ENCODE measurements around the gene SIPA1L2.

SIPA1L2 gene

DNA sequence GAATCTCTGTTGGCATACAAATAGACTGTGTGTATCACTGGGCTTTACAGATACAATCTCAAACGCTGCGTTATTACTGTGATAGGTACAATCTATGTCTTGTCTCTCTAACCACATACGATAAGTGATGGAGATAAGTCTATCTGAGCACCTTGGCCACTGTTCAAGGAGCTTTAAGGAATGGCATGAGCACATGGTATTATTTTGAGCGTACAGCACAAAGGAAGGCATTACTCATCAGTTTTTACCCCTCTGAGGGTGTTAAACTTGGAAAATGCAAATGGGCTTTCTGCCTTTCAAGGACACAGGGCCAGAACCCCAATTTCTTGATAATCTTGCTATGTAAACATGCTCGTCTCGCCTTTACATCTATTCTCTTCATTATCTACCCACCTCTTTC, 11.6 kb upstream of the SIPA1L2 start:
- DNase-seq = no peak

DNA sequence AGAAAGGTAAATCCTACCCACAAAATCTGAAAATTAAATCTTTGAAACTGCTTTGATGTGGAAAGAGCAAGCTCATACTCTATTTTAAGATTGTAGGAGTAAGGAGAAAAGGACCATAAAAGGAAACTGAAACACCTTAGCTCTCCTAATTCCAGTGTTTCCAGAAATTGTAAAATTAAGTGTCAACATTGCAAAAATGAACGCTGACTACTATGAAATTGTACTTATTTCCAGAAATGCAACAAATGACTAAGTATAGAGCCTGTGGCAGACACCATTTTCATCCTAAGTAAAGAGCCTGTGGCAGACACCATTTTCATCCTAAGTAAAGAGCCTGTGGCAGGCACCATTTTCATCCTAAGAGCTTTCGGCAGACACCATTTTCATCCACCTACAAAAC, 6.9 kb upstream of the SIPA1L2 start:
- no peak for DNase-seq

DNA sequence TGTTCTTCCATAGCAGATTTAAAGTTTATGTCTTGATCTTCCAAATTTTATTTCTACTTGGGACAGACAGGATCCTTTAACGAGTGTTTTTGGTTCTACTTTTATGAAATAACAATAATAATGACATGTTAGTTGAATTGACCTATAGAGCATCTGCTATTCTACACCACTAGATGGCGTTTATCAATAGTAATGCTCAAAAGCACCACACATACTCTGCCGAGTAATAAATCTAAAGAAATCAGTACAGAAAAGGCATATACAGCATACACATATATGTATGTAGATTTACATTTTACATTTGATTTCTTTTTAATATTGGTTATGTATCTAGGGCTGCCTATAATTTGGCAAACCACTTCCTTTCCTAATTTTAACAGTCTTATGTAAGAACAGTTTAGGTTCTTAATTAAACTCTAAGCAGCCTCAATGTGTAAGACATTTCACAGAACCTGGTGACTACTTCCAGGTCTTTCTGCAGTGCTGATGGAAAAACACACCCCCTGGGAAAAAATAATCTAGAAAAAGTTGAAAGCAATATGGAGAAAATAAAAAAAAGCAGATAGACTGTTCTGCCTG, 5.9 kb upstream of the SIPA1L2 start:
- no peak for DNase-seq

DNA sequence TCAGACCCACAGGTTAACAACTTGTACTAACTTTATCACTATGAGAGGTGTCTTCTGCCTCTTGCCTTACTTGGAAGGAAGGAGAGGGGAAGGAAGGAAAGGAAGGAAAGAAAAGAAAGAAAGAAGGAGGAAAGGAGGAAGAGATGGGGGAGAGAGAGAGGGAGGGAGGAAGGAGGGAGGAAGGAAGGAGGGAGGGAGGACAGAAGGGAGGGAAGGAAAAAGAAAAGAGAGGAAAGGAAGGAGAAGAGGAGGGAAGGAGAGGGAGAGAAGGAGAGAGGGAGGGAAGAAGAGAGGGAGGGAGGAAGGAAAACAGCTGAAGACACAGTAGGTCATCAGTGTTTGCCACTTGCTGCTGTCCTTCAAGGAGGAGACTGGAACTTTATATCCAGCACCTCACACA, 5.3 kb upstream of the SIPA1L2 start:
- no peak for DNase-seq

DNA sequence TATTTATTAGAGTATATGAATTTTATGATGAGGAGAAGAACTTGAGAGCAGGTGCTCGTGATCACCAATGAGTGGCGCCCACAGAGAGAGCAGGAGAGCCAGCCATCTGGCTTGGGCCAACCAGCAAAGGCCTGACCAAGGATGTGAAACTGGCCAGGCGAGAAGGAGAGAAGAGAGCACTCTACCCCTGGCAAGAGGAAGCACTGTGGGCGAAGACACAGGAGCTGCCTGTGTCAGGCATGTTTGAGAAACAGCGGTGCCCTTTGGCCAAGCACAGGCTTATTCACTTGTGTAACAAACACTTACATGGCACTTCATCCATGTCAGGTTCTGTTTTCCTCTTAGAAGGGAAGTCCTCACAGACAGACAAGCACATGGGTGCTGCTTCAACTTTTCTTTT, 4.2 kb upstream of the SIPA1L2 start:
- DNase-seq = peak; percentile 35

DNA sequence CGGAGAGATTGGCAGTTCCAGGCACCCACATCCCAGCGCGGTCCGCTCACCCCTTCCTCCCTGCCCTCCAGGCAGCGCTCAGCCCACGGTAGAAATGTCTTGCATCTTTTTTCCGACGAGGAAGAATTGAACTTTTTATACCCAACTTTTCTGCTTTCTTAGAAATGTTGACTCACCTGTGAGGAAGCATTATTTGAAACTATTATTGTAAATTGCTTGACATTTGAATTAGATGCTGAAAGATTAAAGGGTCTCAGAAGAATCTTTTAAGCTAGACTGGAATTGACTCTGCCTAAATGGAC, 912 bp upstream of the SIPA1L2 start:
- no peak for DNase-seq

DNA sequence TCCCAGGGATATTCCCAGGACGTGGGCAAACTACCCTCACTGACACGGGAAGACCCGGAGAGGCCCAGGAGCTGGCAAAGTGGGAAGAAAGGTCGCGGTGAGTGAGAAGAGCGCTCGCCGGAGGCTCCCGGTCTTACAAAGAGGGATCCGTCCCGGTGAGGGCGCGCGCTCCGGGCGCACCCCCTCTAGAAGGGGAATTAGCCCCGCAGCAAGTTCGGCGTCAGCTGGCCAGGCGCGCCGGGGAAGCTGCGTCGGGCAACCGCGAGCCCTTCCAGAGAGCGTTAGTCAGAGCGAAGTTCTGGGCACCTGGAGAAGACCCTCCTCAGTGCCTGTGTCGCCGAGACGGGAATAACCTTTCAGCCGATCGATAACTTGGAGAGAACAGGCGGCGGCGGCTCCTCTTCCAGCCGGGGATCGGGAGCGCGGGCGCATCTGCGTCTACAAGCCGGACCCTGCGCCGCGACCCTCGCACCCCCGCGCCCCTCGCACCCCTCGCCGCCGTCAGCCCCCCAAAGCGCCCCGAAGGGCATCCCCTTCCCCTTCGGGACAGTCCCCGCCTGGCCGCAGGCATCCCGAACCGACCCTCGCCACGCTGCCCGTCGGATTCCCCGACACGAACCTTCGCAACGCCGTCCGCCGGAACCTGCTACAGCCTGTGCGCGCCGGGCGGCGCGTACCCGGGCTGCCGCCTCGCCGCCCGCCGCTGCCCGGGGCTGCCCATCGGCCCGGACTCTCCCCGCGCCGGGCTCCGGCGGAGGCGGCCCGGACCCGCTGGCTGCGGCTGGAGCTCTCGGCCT, 485 bp downstream of the SIPA1L2 start:
- DNase-seq = no peak

DNA sequence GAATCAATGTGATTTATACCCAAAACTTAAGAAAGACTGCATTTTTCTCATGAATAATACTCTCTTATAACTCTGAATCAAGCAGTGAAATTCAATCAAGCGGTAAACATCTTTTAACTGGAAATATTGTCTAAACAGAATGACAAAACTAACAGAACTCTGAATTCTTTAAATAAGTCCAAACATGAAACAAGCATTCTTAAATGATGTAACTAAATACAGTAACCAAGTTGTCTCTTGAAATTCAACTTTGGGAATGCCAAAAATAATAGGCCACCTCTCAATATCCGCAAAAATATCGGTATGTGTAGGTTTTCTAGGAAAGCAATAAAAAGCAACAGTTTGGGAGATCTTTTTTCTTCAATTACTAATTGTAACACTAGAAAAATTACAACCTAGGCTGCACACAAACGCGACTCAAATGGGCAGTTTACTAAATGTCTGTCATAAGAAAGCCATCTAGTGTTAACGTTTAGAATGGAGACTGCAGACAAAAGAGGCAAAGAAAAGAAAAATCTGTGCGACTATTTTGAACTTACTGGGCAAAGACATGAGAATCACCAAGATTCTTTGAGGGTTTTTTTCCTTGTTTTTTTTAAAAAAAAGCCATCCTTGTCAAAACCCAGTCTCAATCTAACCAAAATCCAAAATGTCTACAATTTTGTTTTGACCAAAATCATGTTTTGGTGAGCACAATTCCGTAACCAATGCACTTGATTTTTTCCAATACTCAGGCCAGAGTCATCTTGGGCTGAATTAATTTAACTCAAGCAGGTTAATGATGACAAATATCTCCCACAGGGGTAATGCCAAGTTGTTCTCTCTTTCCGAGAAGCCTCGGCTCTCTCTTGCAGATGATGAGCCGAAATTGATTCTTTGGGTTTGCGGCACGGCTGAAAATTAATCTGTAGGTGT, 1.3 kb downstream of the SIPA1L2 start:
- no peak for DNase-seq

DNA sequence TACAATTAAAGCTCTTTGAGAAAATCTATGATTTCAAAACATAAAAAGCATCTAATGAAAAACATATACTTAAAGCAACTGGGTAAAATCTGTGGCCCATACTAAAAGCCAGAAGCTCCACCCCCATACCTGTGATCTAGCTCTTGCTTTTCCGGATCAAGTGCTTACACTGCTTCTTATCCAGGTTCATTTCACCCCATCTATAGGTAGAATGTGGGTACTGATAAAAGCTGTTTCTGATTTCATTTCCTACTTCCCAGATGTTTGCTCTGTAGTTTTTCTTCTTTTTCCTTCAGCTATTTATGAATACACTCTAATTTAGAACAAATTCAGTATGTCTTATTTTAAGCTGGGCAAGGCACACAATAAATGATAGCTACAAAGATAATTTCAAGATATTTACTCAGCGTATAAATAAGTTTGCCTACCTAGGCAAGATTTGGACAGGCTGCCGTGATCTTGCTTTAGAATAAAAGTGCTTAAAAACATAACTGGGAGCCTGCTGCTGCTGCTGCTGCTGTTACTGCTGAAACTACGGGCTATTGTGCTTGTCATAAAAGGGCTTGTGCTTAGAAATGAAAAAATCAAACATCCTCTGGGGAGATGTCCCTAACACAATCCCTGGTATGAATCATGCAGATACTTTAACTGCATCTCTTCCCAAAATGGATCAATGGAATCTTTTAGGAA, 2.1 kb downstream of the SIPA1L2 start:
- DNase-seq = no peak

DNA sequence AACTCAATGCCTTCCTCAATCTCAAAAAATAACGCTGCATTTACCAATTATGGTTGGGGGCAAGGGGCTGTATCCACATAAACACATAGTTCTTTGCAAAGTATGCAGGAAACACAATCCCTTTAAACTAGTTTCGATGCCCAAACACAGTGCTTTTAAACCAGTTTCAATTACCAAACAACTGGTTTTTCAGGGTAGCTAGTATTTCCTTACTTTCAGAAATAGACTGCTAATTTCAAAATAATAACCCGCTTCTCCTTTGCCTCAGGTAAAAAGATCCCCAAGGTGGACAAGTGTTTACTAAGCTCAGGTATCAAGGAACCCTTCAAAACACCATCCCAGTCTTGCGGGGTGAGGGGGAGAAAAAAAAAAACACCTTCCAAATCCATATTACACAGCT, 2.8 kb downstream of the SIPA1L2 start:
- no peak for DNase-seq

DNA sequence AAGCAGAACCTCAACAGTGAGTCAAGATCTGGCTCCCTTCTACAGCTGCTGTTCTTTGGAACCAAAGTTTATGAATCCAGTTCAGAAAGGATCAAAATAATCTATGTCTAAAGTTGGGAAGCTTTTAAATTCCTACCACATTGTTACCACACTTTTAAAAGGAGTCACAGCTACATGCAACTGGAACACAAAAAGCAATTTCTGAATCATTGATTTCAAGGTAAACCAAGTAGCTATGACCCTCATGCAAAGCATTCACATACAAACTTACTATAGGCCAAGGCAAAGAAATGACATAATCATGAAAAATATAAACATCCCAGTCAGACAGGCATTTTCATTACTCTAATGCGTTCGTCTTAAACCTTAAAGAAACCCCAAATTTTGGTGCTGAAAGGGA, 3.5 kb downstream of the SIPA1L2 start:
- no peak for DNase-seq

DNA sequence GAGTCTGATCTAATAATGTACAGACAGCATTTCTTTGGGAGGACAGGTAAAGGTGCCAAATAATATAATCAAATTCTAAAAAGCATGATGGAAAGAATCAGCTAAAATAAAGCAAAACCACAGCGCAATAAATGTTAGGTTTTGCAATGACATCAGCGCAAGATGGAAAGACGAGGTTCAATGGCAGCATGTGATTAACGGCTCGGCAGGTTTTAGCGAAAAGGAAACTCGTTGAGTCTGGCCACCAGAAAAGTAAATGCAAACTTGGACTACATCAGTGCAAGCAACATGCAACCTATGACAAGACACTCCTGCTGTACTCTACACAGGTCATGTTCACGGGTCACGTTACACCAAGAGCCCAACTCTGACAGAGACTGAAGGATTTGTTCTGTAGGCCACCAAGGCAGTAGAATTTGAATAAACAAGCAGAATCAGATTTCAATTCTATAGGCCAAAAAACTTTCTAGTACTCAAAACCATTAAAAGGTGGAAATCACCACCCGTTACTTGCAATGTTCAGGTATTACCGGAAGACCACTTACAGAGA, 4.5 kb downstream of the SIPA1L2 start:
- no peak for DNase-seq

DNA sequence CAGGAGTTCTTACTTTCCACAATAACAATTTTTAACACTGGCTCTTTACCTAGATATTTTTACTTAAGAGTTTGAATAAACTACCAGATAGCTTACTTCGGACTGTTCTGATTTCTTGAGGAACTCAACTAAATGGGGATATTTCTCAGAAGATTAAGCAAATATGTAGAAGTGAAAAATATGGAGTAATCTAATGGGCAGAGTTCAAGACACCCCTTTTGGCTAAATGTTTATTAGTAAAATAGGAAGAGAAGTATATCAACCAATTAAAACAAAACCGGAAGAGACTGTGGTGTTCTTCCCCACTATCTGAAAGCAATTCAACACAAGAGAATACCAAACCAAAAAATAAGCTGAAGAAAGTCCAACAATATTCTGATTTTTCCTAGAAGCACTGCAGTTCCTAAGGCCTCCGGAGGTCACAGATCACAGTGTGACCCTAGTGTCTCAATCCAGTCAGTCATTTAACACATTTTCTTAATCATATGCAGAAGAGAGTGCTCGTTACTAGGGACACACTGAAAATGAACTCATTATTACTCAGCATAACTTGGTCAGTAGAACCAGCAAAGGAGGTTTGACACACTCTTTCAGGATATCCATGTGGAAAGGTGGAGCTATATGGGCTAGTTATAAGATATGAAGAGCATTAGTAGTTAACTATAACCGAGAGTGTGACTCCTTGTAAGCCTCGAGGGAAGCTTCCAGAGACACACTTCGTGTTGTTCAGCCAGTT, 5.2 kb downstream of the SIPA1L2 start:
- no peak for DNase-seq

DNA sequence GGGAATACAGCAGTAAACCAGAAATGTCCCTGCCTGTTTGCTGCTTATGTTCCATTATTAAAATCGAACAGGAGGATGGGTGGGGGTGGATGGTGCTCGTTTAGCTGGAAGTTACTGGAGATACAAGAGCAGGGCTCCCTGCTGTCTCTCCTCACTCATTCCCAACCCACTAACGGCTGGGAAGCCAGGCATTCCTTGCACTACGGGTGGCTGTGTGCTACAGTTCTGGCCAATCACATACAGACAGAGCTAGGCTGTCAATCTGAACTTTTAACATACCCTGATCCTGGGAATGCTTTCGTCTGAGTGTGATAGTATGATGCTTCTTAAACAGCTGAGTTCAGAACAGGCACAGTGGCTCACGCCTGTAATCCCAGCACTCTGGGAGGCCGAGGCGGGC, 7.0 kb downstream of the SIPA1L2 start:
- no peak for DNase-seq

DNA sequence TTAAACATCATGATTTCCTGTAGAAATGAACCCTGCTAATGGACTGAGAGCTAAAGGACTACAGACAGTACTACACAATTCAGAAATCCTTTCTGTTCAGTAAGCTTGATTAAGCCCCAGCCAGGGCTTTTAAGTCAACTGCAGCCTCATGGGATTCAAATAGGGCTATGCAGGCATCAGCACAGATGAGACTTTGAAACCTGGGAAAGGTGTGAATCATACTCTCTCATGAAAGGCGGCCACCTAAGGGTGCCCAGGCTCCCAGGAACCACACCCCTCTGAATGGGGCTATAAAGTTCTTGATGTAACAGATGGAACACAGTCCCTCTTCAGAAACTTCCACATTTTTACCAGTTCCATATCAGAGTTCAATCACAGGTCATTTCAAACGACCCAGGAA, 7.6 kb downstream of the SIPA1L2 start:
- no peak for DNase-seq

DNA sequence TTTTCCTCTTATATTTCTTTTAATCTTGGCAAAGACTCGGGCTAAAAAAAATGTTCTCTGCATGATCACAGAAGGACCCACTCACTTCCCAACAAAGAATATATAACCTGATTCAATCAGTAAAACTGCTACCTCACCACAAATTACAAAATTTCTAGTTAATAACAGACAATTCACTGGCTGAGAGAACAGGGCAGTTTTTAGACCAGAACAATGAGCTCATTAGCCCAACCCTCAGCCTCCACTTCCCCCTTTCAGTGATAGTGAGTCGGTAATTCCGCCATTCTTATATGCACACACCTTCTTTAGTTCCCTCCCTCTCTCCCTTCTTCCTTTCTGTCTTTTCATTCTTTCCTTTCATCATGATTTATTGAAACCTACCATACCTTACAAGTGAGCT, 8.9 kb downstream of the SIPA1L2 start:
- no peak for DNase-seq

DNA sequence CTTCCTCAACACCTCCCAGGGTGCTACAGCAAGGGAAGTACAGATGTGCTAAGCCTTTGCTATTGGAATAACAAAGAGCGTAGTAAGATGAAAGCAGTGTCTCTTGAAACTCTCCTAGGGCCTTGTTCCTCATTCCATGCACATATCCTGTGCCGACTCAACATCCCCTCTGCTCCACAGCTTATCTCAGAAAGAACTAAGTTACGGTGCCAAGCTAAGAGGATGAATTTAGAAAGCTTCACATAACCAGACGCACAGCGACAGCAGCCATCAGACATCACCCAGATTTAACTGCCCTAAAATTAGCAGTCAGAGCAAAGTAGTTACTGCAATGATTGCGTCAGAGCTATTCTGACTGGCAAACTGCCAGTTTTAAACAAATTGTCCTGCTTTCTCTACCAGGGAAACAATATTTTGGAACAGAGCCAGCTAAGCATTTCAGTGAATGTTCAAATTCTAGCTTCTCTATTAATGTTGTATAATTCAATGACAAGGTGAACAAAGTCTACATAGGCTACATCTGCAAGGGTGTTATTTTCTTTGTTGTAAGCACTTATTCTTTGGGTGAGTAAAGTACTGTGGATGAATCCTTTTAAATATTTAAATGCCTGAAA, 9.5 kb downstream of the SIPA1L2 start:
- no peak for DNase-seq

DNA sequence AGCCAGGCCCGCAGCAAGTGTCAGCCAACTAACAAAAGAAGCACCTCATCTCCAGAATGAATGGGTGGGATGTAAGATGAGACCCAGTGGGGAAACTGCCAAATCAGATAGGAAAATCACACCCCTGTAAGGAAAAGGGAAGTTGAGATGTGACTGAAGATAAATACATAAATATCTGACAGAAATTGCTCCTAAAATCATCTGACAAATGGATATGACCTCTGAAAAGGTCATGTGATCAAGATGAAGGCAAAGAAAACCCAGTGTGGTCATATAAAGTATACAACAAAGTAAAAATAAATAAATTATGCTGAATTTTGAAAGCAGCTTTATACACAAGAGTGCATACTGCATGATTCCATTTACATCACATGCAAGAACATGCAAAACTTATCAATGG, 12.7 kb downstream of the SIPA1L2 start:
- DNase-seq = no peak

DNA sequence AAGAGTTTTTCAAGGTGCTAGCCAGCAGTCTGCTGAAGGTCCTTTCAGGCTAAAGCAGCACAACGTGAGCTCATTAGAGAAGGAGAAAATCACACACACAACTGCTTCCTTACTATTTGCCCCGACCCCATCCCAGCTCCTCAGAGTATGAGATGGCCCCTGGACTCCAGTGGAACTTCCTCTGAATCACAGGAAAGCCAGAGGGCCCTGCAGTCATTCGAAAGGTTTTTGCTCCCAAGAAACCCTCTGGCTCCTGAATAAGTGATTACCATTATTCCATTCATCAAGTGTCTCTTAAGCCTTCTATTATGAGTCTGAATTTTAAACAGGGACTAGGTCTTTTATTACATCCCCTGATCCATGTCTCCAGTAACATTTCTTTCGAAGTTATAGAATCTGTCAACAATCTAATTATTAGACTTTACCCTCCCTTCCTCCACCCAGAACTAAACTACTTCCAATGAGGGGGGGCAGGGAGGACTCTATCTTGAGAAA, 14.6 kb downstream of the SIPA1L2 start:
- no peak for DNase-seq

DNA sequence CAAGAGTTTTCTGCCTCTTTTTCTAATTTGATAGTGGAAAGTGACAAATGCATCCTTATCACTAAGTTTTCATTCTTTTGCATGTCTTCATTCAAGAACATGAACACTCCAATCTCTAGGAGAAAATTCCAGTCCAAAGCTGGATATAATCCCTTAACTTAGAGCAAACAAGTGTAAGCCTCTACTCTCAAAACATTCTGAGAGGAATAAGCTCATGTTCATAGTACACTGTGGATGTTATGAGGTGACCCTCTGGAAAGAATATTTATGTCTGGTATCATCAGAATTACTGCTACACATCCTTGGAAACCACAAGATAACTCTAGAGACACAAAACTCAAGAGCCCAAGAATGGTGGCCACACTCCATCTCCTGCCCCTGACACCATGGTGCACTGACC, 15.1 kb downstream of the SIPA1L2 start:
- no peak for DNase-seq

DNA sequence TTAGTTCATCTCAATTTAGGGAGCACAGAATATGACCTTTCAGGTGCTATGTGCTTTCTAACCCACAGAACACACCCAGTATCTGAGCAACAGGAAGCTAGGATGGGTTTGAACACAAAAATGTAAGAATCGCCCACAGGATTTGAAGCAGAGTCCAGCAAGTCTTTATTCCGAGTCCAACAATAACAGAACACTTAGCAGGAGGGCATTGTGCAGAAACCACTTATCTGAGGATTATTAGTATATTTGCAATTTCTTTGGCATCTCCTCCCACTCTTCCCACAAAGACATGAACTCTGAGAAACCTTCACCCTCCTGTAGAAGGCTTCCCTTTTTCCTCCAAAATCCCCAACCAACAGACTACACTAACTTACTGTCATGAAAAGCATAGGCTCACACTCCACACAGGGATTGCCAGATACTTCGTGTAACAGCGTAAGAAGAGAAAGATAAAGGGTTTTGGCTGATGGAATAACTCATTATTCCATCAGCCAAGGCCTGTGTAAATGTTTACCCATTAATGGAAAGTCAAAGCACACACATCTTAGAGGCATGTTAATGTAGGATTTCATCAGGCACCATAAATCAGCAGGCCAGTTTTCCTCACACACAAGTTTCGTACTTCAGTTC, 16.1 kb downstream of the SIPA1L2 start:
- DNase-seq = no peak
